Astrocyte of the spinal cord (primary cell): ENCODE data around the gene MBD5.

Experiments
- DNase-seq: peaks from one replicate; pipeline ENCODE4 v3.0.0; 2011; ENCODE audit warnings: low read depth, low spot score
- H3K4me3 ChIP-seq: 2 replicates; pipeline ENCODE4 v1.5.1; 2011; ENCODE audit warnings: low read depth, mild to moderate bottlenecking, low read length, moderate library complexity
- CTCF ChIP-seq: IDR thresholded peaks from 2 replicates; pipeline ENCODE4 v1.5.1; 2012; ENCODE audit warnings: low read depth, mild to moderate bottlenecking, low read length, inconsistent platforms
- in situ Hi-C: cut with HindIII; loops from 2 replicates; pipeline ENCODE4 v1.10.0; 2017; ENCODE audit warnings: low sequenced_read_pairs

The MBD5 gene

GRCh38 chr2:148167241-148167766 is 146.4 kb downstream of the MBD5 start:
- TF ChIP-seq CTCF, result no peak
- DNase-seq, result peak; percentile 10
- no peak overlapping the region for H3K4me3 ChIP-seq
- in situ Hi-C loops, result no loop called here

- no peak overlapping the region for H3K4me3 ChIP-seq
- in situ Hi-C loops, result no loop called here
- no peak for DNase-seq
- no peak for TF ChIP-seq CTCF
Measured at GRCh38 chr2:148167855-148168254, 147.0 kb downstream of the MBD5 start.

- DNase-seq, result no peak
- in situ Hi-C loops, result no loop called here
- H3K4me3 ChIP-seq, result no peak overlapping the region
- TF ChIP-seq CTCF, result no peak
Measured at GRCh38 chr2:148172131-148172753, 151.4 kb downstream of the MBD5 start.

DNA sequence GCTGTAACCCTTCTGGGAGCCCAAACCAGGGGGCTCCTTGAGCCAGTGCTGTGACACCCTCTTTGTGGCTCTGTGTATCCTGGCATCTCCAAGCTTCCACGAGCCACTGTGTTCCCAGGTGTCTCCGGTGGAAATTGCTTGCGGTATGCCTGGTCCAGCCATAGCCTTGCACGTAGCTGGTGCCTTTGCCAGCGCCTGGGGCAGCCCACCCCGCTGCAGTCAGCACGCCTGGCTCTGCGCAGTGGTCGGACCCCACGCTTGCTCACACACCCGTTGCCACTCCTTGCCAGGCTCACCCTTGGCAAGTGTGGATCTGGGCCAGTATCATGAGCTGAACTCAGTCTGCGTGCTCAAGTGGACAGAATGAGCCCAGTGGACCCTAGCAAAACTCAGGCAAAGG is 152.3 kb downstream of the MBD5 start:
- no peak for TF ChIP-seq CTCF
- in situ Hi-C loops, result no loop called here
- no peak for DNase-seq
- H3K4me3 ChIP-seq, result no peak overlapping the region

- in situ Hi-C loops, result no loop called here
- DNase-seq, result no peak
- TF ChIP-seq CTCF, result no peak
Measured at GRCh38 chr2:148177559-148177958, 156.7 kb downstream of the MBD5 start.

DNA sequence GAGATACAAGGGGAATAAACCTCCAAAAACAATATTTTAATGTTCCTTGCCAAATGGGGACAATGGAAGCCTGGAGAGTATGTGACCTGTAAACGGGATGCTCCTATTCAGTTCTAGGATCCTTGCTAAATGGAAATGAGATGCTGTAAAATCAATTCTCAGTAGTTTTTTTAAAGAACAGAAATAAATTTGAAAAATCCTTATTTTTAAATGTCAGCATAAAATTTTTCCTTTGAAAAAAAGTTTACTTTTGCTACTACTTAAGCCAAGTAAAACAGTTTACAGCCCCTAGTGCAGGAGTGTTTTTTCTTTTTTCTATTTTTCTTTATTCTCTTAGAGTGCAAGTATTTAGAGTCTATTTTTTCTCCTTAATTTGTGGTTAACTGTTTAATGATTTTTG is 158.8 kb downstream of the MBD5 start:
- DNase-seq, result no peak
- no peak for TF ChIP-seq CTCF
- in situ Hi-C loops, result no loop called here
- no peak overlapping the region for H3K4me3 ChIP-seq

More at GRCh38 chr2:148177559-148177958, 156.7 kb downstream of the MBD5 start:
- no peak overlapping the region for H3K4me3 ChIP-seq
